ENCODE measurements around the gene PC.
A peak's percentile ranks its signal among the peaks of the same experiment; 100 is the strongest.
"Not testable (repeated sequence)": the region's sequence is repeated elsewhere in the genome, so short reads cannot be mapped to it uniquely, and the experiment has no call there.

The PC gene

GRCh38 chr11:66846671-66847091 is 111.5 kb downstream of the PC start:
- peaks cover 40% of the 10 kb centered on the region for H3K4me1 Mint-ChIP-seq

GRCh38 chr11:66845876-66846212 is 112.3 kb downstream of the PC start:
- ATAC-seq (no peak), DNase-seq (no peak)
- Mint-ChIP-seq H3K4me3 (no peak overlapping the region), H3K27ac (no peak overlapping the region), H3K9me3 (no peaks in the 10 kb centered on the region), H3K4me1 (peaks cover 42% of the 10 kb centered on the region), H3K27me3 (no peaks in the 10 kb centered on the region)

More at GRCh38 chr11:66846671-66847091, 111.5 kb downstream of the PC start:
- no peak overlapping the region for H3K27ac Mint-ChIP-seq
- no peak overlapping the region for H3K4me3 Mint-ChIP-seq
- no peak for DNase-seq
- H3K27me3 Mint-ChIP-seq, result no peaks in the 10 kb centered on the region
- H3K9me3 Mint-ChIP-seq, result no peaks in the 10 kb centered on the region
- no peak for ATAC-seq

GRCh38 chr11:66845143-66845875 is 112.9 kb downstream of the PC start:
- DNase-seq (peak in 1 of 2 donors; percentile 8), ATAC-seq (no peak)
- Mint-ChIP-seq H3K4me3 (peak overlapping the region in 1 of 2 donors; percentile 19), H3K9me3 (no peaks in the 10 kb centered on the region), H3K27ac (no peak overlapping the region), H3K4me1 (peaks cover 47% of the 10 kb centered on the region), H3K27me3 (no peaks in the 10 kb centered on the region)

GRCh38 chr11:66844496-66845142 is 113.6 kb downstream of the PC start:
- peak overlapping the region in 1 of 2 donors; percentile 98 for H3K27ac Mint-ChIP-seq
- H3K4me3 Mint-ChIP-seq, result peak overlapping the region; percentile 95 to 97
- H3K27me3 Mint-ChIP-seq, result no peaks in the 10 kb centered on the region
- no peaks in the 10 kb centered on the region for H3K9me3 Mint-ChIP-seq
- peaks cover 54% of the 10 kb centered on the region for H3K4me1 Mint-ChIP-seq
- DNase-seq, result peak in 1 of 2 donors; percentile 8
- ATAC-seq, result no peak

GRCh38 chr11:66843776-66844495 is 114.2 kb downstream of the PC start:
- Mint-ChIP-seq H3K27me3 (no peaks in the 10 kb centered on the region), H3K27ac (peak overlapping the region; percentile 96 to 98), H3K4me1 (peaks cover 56% of the 10 kb centered on the region), H3K4me3 (peak overlapping the region; percentile 95 to 97), H3K9me3 (no peaks in the 10 kb centered on the region)
- DNase-seq, result peak in 1 of 2 donors; percentile 1
- ATAC-seq, result no peak

- DNase-seq, result peak; percentile 88 to 89
- peak; percentile 94 for ATAC-seq
- peak within 1 kb of the TSS; percentile 97 for H3K4me3 Mint-ChIP-seq
- H3K4me1 Mint-ChIP-seq, result peaks cover 56% of the 10 kb centered on the region
- H3K27me3 Mint-ChIP-seq, result no peaks in the 10 kb centered on the region
- H3K9me3 Mint-ChIP-seq, result no peaks in the 10 kb centered on the region
- peak within 1 kb of the TSS; percentile 96 to 98 for H3K27ac Mint-ChIP-seq
These were observed 115.0 kb downstream of the PC start, which contains the start of gene RCE1 for GRCh38 chr11:66842896-66843775. Gene RCE1, plus strand, starts transcription at chr11:66843441. Its CDS starts 15 bp downstream, at chr11:66843456.

- H3K4me1 Mint-ChIP-seq, result peaks cover 56% of the 10 kb centered on the region
- ATAC-seq, result no peak
- H3K9me3 Mint-ChIP-seq, result no peaks in the 10 kb centered on the region
- H3K4me3 Mint-ChIP-seq, result peak overlapping the region; percentile 97
- peak overlapping the region; percentile 96 to 98 for H3K27ac Mint-ChIP-seq
- no peaks in the 10 kb centered on the region for H3K27me3 Mint-ChIP-seq
- DNase-seq, result no peak
These were observed 115.7 kb downstream of the PC start for GRCh38 chr11:66842501-66842895.

- Mint-ChIP-seq H3K27me3 (no peaks in the 10 kb centered on the region), H3K9me3 (no peaks in the 10 kb centered on the region), H3K4me1 (peaks cover 56% of the 10 kb centered on the region), H3K27ac (peak overlapping the region; percentile 96 to 98), H3K4me3 (peak overlapping the region; percentile 97)
- ATAC-seq, result no peak
- no peak for DNase-seq
These were observed 116.3 kb downstream of the PC start for GRCh38 chr11:66841861-66842260.

- DNase-seq, result no peak
- peak overlapping the region; percentile 61 to 82 for H3K27ac Mint-ChIP-seq
- ATAC-seq, result no peak
- H3K4me1 Mint-ChIP-seq, result peaks cover 50% of the 10 kb centered on the region
- H3K9me3 Mint-ChIP-seq, result no peaks in the 10 kb centered on the region
- peak overlapping the region; percentile 41 to 63 for H3K4me3 Mint-ChIP-seq
- H3K27me3 Mint-ChIP-seq, result no peaks in the 10 kb centered on the region
These were observed 117.7 kb downstream of the PC start for GRCh38 chr11:66840317-66841091.

- DNase-seq (no peak), ATAC-seq (no peak)
- Mint-ChIP-seq H3K27me3 (no peaks in the 10 kb centered on the region), H3K4me1 (peaks cover 20% of the 10 kb centered on the region), H3K9me3 (no peaks in the 10 kb centered on the region), H3K27ac (no peak overlapping the region), H3K4me3 (no peak overlapping the region)
These were observed 122.3 kb downstream of the PC start for GRCh38 chr11:66835768-66836405.

GRCh38 chr11:66834943-66835342 is 123.2 kb downstream of the PC start:
- Mint-ChIP-seq H3K4me3 (no peak overlapping the region), H3K27me3 (no peaks in the 10 kb centered on the region), H3K9me3 (no peaks in the 10 kb centered on the region), H3K4me1 (peaks cover 11% of the 10 kb centered on the region), H3K27ac (no peak overlapping the region)
- DNase-seq (no peak), ATAC-seq (no peak)

- Mint-ChIP-seq H3K4me3 (no peak overlapping the region), H3K27ac (peak overlapping the region in 1 of 2 donors; percentile 55), H3K9me3 (no peaks in the 10 kb centered on the region), H3K4me1 (peaks cover 6% of the 10 kb centered on the region), H3K27me3 (no peaks in the 10 kb centered on the region)
- DNase-seq (no peak), ATAC-seq (no peak)
These were observed 123.7 kb downstream of the PC start for GRCh38 chr11:66834539-66834845.

- not testable (repeated sequence) for DNase-seq, H3K27me3 Mint-ChIP-seq, ATAC-seq, H3K4me3 Mint-ChIP-seq, H3K9me3 Mint-ChIP-seq, H3K27ac Mint-ChIP-seq, H3K4me1 Mint-ChIP-seq
These were observed 133.6 kb downstream of the PC start for GRCh38 chr11:66824573-66824972.

- DNase-seq (no peak), ATAC-seq (no peak)
- Mint-ChIP-seq H3K4me3 (no peak overlapping the region), H3K27me3 (no peaks in the 10 kb centered on the region), H3K4me1 (no peaks in the 10 kb centered on the region), H3K27ac (peak overlapping the region in 1 of 2 donors; percentile 72), H3K9me3 (no peaks in the 10 kb centered on the region)
These were observed 134.5 kb downstream of the PC start for GRCh38 chr11:66823700-66824099.
